ENCODE data around the gene PITRM1. TPM values are rescaled to one million over a fixed set of nuclear protein-coding genes. Genes with fewer than 3 reads are reported as not detected.

The PITRM1 gene
- total RNA-seq, 2 donors from 2014 or later: 43.7 to 52.3 TPM

DNA sequence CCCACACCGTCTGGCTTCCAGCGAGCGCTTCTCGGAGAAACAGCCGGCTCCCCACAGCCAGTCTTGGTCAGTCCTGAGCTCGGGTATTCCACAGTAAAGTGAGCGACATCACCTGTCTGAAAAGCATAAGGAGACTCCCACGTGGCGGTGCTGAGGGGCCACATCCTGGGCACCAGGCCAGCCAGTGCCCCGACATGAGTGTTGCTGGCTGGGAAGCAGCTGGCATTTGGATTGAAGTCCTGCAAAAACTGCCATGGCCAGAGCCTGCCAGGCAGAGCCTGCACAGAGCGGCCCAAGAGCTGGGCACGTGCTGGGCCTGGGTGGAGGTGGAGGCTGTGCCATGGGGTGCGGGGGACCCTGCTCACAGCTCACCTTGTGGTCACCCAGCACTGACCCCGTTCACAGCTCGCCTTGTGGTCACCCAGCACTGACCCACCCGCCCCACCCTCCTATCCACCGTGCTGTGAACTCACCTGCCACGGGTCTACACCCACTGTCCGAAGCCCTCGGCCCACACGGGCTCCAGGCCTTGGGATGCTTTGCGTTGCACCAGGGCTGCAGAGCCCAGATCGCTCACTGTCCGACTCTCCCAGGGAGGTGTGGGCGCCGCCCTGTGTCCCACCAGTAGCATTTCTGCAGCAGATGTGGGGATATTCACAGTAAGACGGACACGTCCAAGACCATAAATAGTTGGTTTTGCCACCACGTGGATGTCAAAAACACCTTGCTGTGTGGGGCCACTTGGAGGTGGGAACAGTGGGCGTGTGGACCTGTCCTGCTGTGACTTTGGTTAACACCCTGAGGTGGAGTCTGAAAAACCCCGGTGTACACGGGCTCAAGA, 48.8 kb downstream of the PITRM1 start:
- Histone ChIP-seq H3K36me3 (peaks cover 11% of the 10 kb centered on the region), H3K27me3 (no peaks in the 10 kb centered on the region), H3K9ac (ENCODE audit: low read depth in 2 of 2, low read length in 2 of 2) (no peak overlapping the region), H3K9me3 (no peaks in the 10 kb centered on the region), H3K27ac (no peak overlapping the region), H3K4me1 (no peaks in the 10 kb centered on the region), H3K4me3 (no peak overlapping the region)
- TF ChIP-seq CTCF (IDR thresholded peaks at IDR 0.05): no peak
- DNase-seq: no peak
- intact Hi-C loops (cut with DNase I): no loop called here

DNA sequence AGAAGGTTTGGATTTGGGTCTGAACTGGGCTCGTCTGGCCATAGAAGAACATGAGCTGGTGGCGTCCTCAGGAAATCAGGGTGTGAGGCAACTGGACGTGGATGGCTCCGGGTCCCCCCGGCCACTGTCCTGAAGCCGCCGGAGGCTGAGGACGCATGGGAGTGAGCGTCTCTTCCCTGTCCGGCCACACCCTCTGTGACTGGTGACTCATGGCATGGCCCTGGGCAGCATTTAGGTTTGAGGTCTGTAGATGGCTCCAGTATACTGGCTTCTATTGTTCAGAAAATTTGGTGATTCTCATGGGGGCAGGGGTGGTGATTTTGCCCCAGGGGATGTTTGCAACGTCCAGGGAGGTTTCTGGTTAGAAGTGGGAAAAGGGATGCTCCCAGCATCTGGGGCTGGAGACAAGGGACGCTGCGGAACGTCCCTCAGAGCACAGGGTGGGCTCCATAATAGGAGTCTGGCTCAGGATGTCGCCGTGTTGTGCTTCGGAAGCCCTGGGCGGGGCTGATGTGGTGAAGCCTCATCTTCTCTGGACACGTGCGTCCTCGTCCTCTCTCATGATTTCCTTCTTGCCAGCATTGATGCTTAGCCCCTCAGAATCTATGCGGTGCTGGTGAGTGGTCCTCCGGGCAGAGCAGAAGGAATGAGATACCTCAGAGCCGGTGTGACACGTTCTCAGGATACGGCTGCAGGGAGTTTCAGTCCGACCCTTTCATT, 49.9 kb downstream of the PITRM1 start:
- H3K4me3 ChIP-seq: no peak overlapping the region

GRCh38 chr10:3122034-3122433, 50.5 kb downstream of the PITRM1 start:
- intact Hi-C loops (cut with DNase I): no loop called here
- H3K27ac ChIP-seq: no peak overlapping the region
- no peaks in the 10 kb centered on the region for H3K9me3 ChIP-seq
- DNase-seq: no peak
- no peak overlapping the region for H3K4me3 ChIP-seq
- no peaks in the 10 kb centered on the region for H3K27me3 ChIP-seq
- H3K36me3 ChIP-seq: peaks cover 11% of the 10 kb centered on the region
- H3K4me1 ChIP-seq: no peaks in the 10 kb centered on the region
- no peak for TF ChIP-seq CTCF (IDR thresholded peaks at IDR 0.05)
- no peak overlapping the region for H3K9ac ChIP-seq (ENCODE audit: low read depth in 2 of 2, low read length in 2 of 2)

More for the DNA sequence above, 49.9 kb downstream of the PITRM1 start:
- intact Hi-C loops (cut with DNase I): no loop called here
- no peak for TF ChIP-seq CTCF (IDR thresholded peaks at IDR 0.05)
- Histone ChIP-seq H3K27ac (no peak overlapping the region), H3K9me3 (no peaks in the 10 kb centered on the region), H3K36me3 (peaks cover 11% of the 10 kb centered on the region), H3K4me1 (no peaks in the 10 kb centered on the region), H3K27me3 (no peaks in the 10 kb centered on the region), H3K9ac (ENCODE audit: low read depth in 2 of 2, low read length in 2 of 2) (no peak overlapping the region)
- no peak for DNase-seq

GRCh38 chr10:3119796-3120459, 52.7 kb downstream of the PITRM1 start:
- Histone ChIP-seq H3K9ac (ENCODE audit: low read depth in 2 of 2, low read length in 2 of 2) (no peak overlapping the region), H3K4me1 (no peaks in the 10 kb centered on the region), H3K36me3 (peaks cover 11% of the 10 kb centered on the region), H3K9me3 (no peaks in the 10 kb centered on the region), H3K27me3 (no peaks in the 10 kb centered on the region), H3K27ac (no peak overlapping the region), H3K4me3 (no peak overlapping the region)
- no peak for DNase-seq
- intact Hi-C loops (cut with DNase I): no loop called here
- TF ChIP-seq CTCF (IDR thresholded peaks at IDR 0.05): peak; percentile 21

DNA sequence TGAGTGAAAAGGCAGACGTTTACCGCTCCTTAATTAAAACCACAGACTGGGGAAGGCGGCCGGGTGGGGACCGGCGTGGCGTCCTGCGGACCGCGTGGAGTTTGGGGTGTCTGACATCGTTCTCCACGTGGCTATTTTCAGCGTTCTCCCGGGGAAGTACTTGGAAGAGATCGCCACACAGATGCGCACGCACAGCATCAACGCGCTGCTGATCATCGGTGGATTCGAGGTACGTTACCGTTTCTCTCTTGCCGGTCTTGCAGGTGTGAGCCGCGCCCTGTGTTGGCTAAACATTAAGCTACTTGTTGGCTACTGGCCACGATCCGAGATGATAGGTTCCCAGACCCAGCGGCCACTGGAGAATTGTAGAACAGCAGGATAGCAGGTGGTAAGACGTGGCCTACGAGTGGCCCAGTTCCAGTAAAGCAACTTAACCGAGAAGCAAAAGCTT, 53.9 kb downstream of the PITRM1 start:
- Histone ChIP-seq H3K9me3 (no peaks in the 10 kb centered on the region), H3K27me3 (no peaks in the 10 kb centered on the region), H3K9ac (ENCODE audit: low read depth in 2 of 2, low read length in 2 of 2) (no peak overlapping the region), H3K36me3 (peaks cover 11% of the 10 kb centered on the region), H3K4me1 (no peaks in the 10 kb centered on the region), H3K4me3 (no peak overlapping the region), H3K27ac (no peak overlapping the region)
- intact Hi-C loops (cut with DNase I): no loop called here
- DNase-seq: peak; percentile 80
- no peak for TF ChIP-seq CTCF (IDR thresholded peaks at IDR 0.05)
